Fibroblast of pulmonary artery (primary cell): ENCODE data around the gene FLNB.

ENCODE experiments used
- DNase-seq: peaks from one replicate; pipeline ENCODE4 v3.0.0-alpha.2; 2010; ENCODE audit warnings: low read depth
- H3K4me3 ChIP-seq: replicated peaks from 2 replicates; pipeline ENCODE4 v1.5.1; 2011; ENCODE audit warnings: low read depth, mild to moderate bottlenecking, control low read depth, low read length, moderate library complexity
- CTCF ChIP-seq: IDR thresholded peaks from 2 replicates; pipeline ENCODE4 v1.5.1; 2011; ENCODE audit warnings: mild to moderate bottlenecking, control low read depth, low read length, inconsistent platforms; ENCODE audit errors: missing control alignments

FLNB gene

GRCh38 chr3:58151637-58152036 lies 143.4 kb downstream of the FLNB start:
- H3K4me3 ChIP-seq, result no peak overlapping the region
- no peak for TF ChIP-seq CTCF
- DNase-seq, result no peak

GRCh38 chr3:58152225-58153015 lies 144.2 kb downstream of the FLNB start:
- DNase-seq, result no peak
- no peak overlapping the region for H3K4me3 ChIP-seq
- TF ChIP-seq CTCF, result no peak

- no peak overlapping the region for H3K4me3 ChIP-seq
- TF ChIP-seq CTCF, result no peak
- DNase-seq, result no peak
Measured at GRCh38 chr3:58153371-58153770, 145.1 kb downstream of the FLNB start.

- no peak for TF ChIP-seq CTCF
Measured at GRCh38 chr3:58154626-58155449, 146.6 kb downstream of the FLNB start.

GRCh38 chr3:58155838-58156237 lies 147.6 kb downstream of the FLNB start:
- DNase-seq, result no peak
- TF ChIP-seq CTCF, result no peak
- no peak overlapping the region for H3K4me3 ChIP-seq

More at GRCh38 chr3:58154626-58155449, 146.6 kb downstream of the FLNB start:
- DNase-seq, result no peak
- no peak overlapping the region for H3K4me3 ChIP-seq

- no peak for DNase-seq
- TF ChIP-seq CTCF, result no peak
Measured at GRCh38 chr3:58157700-58158099, 149.5 kb downstream of the FLNB start.

More at GRCh38 chr3:58157700-58158099, 149.5 kb downstream of the FLNB start:
- H3K4me3 ChIP-seq, result no peak overlapping the region
